HG03064 (cell line): ENCODE data around the gene NBEAL2.

Experiments used
- ATAC-seq: cut with Tn5 transposase; IDR thresholded peaks from one replicate; pipeline ENCODE4 v1.9.1; 2021; ENCODE audit warnings: low read depth; ENCODE audit not compliant: unreplicated experiment

The NBEAL2 gene

GRCh38 chr3:46997453-46998091 lies 18.1 kb downstream of the NBEAL2 start:
- ATAC-seq = no peak

DNA sequence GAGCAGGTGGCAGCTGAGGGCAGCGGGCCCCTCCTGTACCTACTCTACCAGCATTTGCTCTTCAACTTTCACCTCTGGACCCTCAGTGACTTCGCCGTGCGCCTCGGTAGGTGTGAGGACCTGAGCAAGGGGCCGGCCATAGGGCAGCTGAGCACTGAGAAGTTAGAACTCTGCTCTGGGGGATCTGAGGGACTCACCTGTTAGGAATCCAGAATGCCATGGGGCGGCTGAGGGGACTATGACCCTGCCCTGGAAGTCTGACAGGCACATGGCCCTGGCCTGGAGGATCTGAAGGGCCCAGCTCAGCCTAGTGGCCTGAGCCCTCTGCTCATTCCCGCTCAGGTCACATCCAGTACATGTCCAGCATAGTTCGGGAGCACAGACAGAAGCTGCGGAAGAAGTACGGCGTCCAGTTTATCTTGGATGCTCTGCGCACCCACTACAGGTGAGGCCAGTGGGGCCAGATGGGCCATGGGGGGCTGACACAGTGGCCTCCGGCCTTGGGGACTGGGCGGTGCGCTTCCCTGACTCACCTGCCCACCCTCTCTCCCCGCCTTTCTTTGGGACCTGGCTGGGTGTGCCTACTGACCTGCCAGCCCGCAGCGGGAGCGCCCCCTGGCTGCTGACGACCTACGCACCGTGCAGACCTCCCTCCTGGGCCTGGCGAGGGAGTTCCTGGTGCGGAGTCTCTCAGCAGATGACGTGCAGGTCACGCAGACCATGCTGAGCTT lies 18.8 kb downstream of the NBEAL2 start:
- no peak for ATAC-seq

DNA sequence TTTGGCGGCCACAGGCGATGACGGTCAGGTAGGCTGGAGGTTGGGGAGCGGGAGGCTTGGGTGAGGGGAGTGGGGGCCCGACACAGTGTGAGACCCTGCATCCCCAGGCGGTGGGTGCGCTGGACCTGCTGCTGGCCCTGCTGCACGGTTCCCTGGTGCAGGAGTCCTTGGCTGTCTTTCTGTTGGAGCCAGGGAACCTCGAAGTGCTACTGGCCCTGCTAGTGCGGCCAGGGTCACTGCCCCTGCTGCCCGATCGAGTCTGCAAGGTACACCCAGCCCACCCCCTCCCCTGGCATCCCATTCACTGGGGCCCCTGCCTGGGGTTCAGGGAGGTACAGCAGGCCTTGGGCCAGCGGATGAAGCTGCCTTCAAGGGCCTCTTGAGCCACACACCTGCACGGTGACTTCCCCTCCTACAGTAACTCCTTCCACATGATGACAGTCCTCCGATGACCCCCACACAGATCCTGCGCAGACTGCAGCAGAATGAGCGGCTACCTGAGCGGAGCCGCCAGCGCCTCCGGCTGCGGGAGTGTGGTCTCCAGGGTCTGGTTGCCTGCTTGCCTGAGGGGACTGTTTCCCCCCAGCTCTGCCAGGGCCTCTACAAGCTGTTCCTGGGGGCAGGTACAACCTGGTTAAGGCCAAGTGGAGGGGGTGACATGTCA lies 19.5 kb downstream of the NBEAL2 start:
- no peak for ATAC-seq

DNA sequence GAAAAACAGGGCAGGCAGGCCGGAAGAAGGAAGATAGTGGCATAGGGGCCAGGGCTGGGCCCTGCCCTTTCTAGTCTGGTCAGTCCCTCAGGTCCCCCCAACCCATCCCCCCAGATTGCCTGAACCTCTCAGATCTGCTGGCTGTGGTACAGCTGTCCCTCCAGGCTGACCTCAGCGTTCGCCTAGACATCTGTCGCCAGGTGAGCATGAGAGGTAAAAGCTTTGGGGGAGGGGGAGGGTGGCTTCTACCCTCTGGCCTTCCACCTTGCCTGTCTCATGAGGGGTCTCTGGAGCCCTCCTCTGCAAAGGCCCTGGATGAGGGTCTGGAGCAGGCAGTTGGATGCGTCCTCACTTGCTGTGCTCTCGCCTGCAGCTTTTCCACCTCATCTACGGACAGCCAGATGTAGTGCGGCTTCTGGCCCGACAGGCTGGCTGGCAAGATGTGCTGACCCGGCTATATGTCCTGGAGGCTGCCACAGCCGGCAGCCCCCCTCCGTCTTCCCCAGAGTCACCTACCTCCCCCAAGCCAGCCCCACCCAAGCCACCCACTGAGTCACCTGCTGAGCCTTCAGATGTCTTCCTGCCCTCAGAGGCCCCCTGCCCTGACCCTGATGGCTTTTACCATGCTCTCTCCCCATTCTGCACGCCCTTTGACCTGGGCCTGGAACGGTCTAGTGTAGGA lies 20.2 kb downstream of the NBEAL2 start:
- no peak for ATAC-seq

DNA sequence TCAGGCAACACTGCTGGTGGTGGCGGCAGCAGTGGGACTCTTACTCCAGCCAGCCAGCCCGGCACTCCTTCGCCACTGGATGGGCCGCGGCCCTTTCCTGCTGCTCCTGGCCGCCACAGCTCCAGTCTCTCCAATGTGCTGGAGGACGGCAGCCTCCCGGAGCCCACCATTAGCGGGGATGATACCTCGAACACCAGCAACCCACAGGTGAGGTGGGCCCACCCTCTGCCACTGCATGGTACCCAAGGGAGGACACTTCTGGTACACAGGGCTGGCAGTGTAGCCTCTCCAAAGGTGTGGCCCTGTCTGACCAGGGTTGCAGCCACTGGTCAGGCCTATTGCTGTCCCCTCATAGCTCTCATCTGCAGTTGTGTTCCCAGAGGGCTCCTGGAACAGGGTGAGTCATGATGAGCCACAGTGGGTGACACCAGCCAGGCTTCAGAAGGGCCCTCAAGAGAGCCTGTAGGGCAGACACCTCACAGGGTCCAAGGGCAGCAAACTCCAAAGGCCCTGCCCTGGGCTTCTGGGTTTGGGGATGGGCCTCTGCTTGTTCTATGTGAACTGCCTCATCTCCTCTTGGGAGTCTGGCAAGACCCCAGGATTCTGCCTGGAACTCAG lies 20.8 kb downstream of the NBEAL2 start:
- ATAC-seq = no peak

DNA sequence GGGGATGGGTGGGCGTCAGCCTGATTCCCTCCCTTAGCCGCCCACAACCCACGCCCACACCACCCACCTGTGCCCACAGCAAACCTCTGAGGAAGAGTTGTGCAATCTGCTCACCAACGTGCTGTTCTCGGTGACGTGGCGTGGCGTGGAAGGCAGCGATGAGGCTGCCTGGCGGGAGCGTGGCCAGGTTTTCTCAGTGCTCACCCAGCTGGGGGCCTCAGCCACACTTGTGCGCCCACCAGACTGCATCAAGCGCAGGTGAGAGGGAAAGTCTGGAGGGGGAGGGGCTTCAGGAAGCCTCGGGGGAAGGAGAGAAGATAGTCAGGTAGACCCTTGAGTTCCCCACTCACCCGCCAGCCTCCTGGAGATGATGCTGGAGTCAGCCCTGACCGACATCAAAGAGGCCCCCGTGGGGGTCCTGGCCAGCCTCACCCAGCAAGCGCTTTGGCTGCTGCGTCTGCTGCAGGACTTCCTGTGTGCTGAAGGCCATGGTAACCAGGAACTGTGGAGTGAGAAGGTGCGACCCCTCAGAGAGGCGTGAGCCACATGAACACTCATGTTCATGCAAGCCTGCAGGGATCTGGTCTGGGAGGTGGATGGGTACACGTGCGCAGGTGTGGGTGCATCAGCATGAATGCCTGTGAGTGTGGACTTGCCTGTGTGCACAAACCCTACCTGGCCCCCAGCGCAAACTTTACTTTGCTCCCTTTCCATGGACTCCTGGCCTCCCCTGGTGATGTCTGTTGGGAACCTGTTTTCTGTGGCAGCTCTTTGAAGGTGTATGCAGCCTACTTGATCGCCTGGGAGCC lies 21.7 kb downstream of the NBEAL2 start:
- ATAC-seq = no peak

- ATAC-seq = no peak
Observed at GRCh38 chr3:47001731-47002170, 22.3 kb downstream of the NBEAL2 start.

DNA sequence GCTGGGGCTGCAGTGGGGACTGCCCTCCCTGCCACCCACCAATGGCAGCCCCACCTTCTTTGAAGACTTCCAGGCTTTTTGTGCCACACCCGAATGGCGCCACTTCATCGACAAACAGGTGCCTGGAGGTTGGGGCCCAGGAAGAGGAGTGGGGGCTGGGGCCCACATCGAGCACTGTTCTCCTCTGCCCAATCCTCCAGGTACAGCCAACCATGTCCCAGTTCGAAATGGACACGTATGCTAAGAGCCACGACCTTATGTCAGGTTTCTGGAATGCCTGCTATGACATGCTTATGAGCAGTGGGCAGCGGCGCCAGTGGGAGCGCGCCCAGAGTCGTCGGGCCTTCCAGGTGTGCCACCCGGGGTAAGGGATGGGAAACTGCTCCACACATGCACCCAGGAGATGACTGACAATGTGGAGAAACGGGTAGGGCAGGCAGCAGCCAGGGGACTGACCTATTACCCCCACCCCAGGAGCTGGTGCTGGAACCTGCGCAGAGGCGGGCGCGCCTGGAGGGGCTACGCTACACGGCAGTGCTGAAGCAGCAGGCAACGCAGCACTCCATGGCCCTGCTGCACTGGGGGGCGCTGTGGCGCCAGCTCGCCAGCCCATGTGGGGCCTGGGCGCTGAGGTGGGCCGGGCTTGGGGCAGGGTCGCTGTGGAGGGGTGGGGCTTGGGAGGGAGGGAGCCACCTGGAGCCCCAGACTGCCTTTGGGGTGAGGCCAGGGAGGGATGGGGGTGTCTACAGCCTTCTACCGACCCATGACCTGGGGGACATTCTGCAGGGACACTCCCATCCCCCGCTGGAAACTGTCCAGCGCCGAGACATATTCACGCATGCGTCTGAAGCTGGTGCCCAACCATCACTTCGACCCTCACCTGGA lies 22.9 kb downstream of the NBEAL2 start:
- no peak for ATAC-seq

- no peak for ATAC-seq
Observed at GRCh38 chr3:47003056-47003410, 23.6 kb downstream of the NBEAL2 start.

GRCh38 chr3:47003461-47004368 lies 24.2 kb downstream of the NBEAL2 start:
- ATAC-seq = no peak

DNA sequence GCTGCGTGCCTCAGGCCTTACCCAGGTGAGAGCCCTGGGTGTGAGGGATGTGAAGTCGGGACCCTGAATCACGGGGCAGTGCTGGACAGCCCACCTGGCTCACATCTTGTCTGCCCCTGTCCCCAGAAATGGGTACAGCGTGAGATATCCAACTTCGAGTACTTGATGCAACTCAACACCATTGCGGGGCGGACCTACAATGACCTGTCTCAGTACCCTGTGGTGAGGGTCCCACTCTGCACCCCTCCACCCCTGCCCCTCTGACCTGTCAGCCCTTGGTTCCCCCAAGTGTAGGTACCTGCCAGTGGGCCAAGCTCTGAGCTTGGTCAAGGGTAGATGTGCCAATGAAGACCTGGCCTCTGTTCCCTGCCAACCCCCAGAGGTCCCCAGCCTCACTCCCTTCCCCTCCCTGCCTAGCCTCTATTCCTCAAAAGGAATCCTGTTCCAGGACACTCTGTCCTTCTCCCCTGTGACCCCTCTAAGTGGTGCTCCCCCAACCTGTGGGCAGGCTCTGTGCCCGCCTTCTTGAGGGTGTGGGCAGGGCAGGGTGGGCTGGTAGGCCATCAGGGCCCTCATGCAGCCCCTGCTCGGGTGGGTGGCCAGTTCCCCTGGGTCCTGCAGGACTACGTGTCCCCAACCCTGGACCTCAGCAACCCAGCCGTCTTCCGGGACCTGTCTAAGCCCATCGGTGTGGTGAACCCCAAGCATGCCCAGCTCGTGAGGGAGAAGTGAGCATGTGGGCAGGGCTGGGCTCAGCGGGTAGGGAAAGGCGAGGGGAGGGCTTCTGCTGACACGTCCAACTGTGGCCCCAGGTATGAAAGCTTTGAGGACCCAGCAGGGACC lies 25.1 kb downstream of the NBEAL2 start:
- no peak for ATAC-seq

GRCh38 chr3:47005212-47006144 lies 26.0 kb downstream of the NBEAL2 start:
- ATAC-seq = no peak

GRCh38 chr3:47006145-47006651 lies 26.7 kb downstream of the NBEAL2 start:
- no peak for ATAC-seq

DNA sequence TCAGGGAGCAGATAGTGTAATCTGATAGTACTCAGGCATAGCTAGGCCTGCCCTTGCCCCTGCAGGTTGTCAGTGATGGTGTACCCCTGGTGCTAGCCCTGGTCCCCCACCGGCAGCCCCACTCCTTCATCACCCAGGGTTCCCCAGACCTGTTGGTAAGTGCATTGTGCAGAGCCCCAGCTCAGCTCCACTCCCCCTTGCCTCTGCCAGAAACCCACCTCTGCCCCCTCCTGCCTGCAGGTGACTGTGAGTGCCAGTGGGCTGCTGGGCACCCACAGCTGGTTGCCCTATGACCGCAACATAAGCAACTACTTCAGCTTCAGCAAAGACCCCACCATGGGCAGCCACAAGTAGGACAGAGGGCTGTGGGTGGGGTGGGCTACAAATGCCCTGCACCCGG lies 27.5 kb downstream of the NBEAL2 start:
- ATAC-seq = no peak

DNA sequence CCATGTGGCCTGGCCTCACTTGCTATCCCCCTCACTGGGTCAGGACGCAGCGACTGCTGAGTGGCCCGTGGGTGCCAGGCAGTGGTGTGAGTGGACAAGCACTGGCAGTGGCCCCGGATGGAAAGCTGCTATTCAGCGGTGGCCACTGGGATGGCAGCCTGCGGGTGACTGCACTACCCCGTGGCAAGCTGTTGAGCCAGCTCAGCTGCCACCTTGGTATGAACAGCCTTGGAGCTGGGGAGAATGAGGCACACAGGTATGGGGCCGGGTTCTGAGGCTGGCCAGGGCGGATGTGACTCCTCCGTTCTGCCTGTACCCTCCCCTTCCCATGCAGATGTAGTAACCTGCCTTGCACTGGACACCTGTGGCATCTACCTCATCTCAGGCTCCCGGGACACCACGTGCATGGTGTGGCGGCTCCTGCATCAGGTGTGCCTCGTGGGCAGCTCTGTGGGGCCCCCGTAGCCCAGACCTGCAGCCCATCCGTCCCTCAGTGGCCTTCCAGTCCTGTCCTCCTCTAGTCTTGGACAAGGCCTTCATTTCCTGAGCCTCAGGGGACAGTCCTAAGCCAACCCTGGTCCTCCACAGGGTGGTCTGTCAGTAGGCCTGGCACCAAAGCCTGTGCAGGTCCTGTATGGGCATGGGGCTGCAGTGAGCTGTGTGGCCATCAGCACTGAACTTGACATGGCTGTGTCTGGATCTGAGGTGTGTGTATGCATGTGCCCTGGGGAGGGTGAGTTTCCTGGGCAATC lies 28.2 kb downstream of the NBEAL2 start:
- no peak for ATAC-seq
